Measurements from ENCODE around the gene EFEMP1.

- TF ChIP-seq FOXP2 (optimal IDR thresholded peaks at IDR 0.05; ENCODE audit: control extremely low read depth, extremely low read length, insufficient read depth) = no peak
- TF ChIP-seq EZH2 (IDR thresholded peaks at IDR 0.05) = no peak
Observed at GRCh38 chr2:55917713-55918390, 5.7 kb downstream of the EFEMP1 start.
